Retina (tissue), 1 donor: ENCODE measurements around the gene NFATC2.

Source experiments
- DNase-seq: peaks from one replicate; pipeline ENCODE4 v3.0.0-alpha.2; 2016

The NFATC2 gene

GRCh38 chr20:51371720-51372119 is 170.8 kb downstream of the NFATC2 start:
- no peak for DNase-seq

GRCh38 chr20:51369503-51369902 is 173.0 kb downstream of the NFATC2 start:
- no peak for DNase-seq

DNA sequence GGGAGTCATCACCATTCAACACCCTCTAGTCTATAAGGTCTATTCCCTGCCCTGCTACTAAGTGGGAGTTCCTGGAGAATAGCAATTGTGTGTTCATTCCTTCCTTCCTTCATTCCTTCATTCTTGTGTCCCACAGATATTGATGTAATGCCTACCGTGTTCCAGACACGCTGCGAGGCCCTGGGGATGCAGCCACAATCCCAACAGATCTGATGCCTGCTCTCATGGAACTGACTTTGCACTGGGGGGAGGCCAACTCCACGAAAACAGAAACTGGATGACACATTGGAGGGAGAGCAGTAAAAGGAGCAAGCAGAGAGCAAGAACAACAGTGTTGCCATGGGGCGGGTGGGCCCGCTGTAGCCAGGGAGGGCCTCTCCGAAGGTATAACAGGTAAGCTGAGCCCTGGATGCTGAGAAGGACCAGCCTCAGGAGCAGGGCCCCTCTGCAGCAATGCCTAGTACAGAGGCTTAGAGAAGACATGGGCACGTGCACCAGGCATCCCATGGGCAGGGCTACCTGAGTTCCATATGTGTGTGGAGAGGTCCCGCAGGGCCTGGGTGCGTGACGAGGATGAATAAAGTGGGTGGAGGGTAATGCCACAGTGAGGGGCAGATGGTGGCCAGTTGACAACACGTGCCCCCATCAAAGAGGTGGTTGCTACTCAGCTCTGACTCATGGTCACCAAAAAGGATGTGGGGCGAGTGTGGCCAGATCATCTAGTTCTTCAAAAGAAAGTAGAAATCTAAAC is 173.9 kb downstream of the NFATC2 start:
- DNase-seq = no peak

DNA sequence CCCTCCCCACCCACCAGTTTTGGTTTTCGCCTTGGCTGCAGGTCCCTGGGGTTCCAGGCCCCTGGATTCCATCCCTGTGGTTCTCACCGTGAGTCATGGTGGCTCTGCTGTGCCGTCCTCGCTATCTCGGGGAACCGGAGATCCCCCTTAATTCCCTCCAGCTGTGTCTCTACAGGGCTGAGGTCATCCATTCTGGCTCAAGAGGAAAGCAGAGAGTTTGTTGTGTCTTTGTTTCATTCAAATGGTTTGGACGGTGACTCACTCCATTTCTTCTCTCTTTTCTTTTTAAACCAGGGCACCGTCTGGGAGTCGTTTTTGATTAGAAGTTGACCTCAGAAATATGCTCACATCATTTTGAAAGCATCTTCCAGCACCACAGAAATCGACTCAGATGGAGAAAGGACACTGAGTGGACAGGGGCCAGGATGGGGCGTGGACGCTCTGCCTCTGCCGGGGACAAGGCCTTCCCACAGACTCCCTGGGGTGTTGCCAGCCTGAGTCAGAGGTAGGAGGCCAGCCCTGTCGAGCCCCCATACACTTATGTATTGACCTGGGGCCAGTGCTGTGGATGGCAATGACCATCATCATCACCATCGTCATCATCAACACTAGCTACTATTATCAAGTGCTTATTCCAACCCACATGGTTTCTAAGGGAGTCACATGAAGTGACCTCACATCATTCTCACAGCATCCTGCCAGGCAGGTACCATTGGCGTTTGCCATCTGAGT is 176.2 kb downstream of the NFATC2 start:
- no peak for DNase-seq

- no peak for DNase-seq
Observed at GRCh38 chr20:51365670-51366069, 176.8 kb downstream of the NFATC2 start.

GRCh38 chr20:51363813-51364212 is 178.7 kb downstream of the NFATC2 start:
- DNase-seq = no peak

- no peak for DNase-seq
Observed at GRCh38 chr20:51363378-51363777, 179.1 kb downstream of the NFATC2 start.

DNA sequence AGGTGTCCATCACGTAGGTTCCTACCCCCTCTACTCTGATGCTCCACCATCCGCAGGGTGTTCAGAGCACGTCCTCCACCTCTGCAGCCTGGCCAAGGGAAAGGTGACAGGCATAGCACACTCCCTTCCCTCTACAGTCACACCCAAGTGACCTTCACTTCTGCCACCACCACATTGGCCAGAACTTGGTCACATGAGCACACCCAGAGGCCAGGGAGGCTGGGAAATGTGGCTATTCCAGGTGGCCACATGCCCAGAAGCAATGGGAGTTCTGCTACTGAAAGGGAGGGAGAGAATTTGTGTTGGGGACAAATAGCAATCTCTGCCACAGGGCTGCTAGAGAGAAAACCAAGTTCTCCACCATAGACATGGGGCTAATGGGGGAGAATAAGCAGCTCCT is 180.3 kb downstream of the NFATC2 start:
- no peak for DNase-seq

DNA sequence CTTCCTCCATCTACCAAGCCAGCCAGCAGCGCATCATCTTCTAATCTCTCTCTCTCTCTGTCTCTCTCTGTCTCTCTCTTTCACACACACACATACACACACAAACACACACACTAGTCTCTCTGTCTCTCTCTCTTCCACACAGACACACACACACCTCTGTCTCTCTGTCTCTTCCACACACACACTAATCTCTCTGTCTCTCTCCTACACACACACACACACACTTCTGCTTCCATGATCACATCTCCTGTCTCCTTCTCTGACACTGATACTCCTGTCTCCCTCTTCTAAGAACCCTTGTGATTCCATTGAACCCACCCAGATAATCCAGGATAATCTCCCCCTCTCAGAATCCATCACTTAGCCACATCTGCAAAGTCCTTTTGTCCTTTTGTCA is 181.3 kb downstream of the NFATC2 start:
- DNase-seq = no peak

DNA sequence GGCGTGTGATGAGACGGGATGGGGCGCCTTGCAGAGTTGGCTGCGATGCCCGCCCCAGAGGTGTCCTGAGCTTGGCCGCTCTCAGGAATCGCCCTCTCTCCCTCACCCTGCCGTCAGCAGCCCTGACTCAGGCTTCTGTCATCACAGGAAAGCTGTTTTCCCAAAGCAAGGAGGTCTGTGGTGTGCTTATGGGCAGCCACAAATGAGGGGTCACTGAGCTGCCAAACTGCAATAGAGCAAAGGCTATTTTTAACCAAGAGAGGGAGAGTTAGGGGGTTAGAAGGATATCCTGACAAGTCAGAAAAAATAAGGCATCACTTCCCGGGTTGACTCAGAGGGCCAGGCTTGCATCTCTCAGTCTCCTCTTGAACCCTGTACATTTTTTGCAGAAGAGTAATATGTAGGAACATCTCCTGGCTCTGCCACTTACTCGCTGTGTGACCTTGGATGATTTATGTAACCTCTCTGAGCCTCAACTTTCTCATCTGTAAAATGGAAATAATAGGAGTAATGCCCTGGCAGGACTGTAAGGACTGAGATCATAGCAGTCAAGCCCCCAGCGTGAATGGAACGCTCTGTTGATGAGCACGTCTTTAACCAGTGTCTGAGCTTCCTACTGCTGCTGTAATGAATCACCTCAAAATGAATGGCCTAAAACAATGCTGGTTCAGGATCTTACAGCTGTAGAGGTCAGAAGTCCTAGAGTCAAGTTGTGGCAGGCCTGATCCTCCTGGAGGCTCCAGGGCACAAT is 181.9 kb downstream of the NFATC2 start:
- no peak for DNase-seq

DNA sequence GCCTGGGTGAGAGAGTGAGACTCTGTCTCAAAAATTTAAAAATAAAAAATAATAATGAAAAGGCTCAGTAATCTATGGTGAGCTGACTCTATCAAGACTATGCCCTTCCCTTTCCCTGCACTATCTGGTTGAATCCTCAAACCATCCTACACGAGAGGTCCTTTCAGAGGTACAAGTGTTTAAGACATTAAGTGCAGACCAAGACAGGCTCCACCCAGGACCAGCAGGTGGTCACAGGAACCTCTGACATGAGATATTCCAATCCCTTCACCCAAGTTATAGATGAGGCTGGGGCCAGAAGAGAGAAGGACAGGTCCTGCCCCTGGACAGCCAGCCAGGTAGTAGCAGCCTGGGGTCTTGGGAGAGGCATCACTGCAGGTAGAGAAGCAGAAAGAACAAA is 182.6 kb downstream of the NFATC2 start:
- no peak for DNase-seq

DNA sequence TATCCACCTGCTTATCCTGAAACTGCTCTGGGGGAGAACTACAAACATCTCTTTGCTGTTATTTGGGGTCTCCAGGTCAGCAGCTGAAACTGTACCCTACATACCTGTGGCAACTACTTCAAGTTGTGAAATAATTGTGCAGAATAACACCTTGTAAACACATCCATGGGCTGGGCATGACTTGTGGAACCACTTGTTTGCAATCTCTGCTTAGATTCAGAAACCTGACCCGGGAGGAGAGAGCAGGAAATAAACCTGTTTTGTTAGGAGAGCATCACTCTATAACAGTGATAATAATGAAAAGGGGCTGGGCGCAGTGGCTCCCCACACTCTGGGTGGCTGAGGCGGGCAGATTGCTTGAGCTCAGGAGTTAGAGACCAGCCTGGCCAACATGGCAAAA is 183.1 kb downstream of the NFATC2 start:
- no peak for DNase-seq

DNA sequence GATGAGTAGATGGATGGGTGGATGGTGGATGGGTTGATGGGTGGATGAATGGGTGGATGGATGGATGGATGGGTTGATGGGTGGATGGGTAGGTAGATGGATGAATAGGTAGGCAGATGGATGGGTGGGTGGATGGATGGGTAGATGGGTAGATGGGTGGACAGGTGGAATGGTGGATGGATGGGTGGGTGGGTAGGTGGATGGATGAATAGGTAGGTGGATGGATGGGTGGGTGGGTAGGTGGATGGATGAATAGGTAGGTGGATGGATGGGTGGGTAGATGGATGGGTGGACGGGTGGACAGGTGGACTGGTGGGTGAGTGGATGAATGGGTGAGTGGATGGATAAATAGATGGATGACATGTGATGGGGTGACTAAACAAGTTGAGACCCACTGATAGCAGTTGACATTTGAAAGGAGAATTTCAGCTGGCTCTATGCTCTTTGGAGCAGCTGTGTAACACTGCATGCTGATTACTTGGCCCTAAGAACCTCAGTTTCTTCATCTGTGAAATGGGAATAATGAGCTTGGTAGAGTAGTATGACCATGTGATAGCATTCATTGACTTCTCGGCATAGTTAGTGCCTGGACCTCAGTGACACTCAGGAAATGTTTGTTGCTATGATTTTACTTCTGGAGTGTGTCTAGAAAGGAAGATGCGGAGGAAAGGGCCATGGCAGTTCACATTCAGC is 184.3 kb downstream of the NFATC2 start:
- DNase-seq = no peak

DNA sequence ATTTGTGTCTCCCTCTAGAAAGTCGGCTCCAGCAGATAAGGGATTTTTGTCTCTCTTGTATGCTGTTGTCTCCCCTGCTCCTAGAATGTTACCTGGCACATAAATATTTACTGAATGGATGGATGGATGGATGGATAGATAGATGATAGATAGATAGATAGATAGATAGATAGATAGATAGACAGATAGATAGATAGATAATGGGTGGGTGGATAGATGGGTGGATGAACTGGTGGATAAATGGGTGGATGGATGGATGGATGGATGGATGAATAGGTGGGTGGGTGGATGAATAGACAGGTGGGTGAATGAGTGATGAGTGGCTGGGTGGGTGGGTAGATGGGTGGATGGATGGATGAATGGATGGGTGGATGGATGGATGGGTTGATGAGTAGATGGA is 185.0 kb downstream of the NFATC2 start:
- DNase-seq = no peak

GRCh38 chr20:51356871-51357270 is 185.6 kb downstream of the NFATC2 start:
- DNase-seq = no peak

DNA sequence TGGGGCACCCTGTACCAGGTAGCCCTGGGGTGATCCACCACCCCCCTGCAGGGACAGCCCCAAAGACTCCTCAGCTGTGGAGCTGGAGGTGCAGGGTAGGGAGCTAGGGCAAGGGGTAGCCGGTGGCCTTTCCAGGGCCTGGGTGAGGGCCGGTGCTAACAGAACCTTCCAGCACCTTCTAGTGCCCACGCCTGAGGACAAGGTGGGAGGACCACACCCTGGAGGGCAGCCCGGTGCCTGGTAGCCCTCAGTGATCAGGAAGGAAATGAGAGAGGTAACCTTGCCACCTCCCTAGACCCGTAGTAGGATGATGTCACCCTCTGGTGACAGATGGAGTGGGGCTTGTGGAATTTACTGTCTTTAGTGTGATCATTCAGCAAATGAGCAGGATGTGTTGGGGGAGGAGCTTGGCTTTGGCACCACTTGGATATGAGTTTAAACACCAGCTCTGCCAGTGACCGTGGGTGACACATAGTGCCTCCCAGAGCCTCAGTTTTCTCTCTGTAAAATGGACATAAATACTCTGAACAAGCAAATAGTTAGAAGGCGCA is 187.7 kb downstream of the NFATC2 start:
- DNase-seq = no peak

- DNase-seq = no peak
Observed at GRCh38 chr20:51354191-51354768, 188.2 kb downstream of the NFATC2 start.

DNA sequence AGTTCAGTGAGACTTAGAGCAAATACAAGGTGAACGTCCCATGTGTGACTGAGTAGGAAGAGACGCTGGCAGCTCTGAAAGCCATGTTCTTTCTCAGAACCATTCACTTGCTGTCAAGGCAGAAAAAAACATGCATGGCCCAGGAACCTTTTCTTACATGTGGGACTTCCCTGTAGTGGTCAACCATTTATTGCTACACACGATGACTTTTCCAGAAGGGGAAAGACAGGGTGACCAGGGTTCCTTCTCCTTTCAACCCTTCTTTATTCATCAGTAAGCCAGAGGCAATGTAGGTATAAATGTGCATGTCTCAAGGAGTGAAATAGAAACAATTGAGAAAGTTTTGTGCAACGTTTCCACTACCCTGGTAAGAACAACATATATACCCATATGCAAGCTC is 189.0 kb downstream of the NFATC2 start:
- DNase-seq = no peak

- no peak for DNase-seq
Observed at GRCh38 chr20:51352791-51353190, 189.7 kb downstream of the NFATC2 start.

- no peak for DNase-seq
Observed at GRCh38 chr20:51350941-51351631, 191.4 kb downstream of the NFATC2 start.

DNA sequence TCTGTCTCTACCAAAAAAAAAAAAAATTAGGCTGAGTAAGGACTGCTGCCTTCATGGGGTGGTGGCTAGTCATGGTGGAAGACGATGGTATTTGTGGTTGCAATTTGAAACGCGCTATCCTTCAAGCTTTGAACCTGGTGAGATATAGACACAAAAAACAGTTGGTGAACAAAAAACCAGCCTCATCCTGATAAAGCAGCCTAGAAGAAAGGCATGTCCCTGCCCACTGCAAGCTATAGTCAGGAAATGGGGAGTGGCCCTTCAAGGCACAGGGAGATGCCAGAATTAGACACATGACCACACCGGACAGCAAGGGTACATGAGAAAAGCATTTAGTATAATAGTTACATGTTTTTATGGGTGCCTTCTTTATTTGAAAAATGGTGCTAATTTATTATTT is 193.6 kb downstream of the NFATC2 start:
- no peak for DNase-seq

GRCh38 chr20:51347831-51348230 is 194.7 kb downstream of the NFATC2 start:
- DNase-seq = no peak
